CD4-positive, alpha-beta T cell treated with Interleukin-6 for 4 hours (primary cell): ENCODE results near the gene RAP1GAP.

ENCODE experiments used
- DNase-seq: peaks from one replicate; pipeline ENCODE4 v3.0.0-alpha.2; 2020; ENCODE audit warnings: mixed read lengths

RAP1GAP gene

GRCh38 chr1:21661886-21662285, 7.3 kb downstream of the RAP1GAP start:
- DNase-seq, result no peak

GRCh38 chr1:21659924-21660326, 9.2 kb downstream of the RAP1GAP start:
- no peak for DNase-seq

- peak; percentile 76 for DNase-seq
Observed at GRCh38 chr1:21659099-21659923, 9.8 kb downstream of the RAP1GAP start.

- no peak for DNase-seq
Observed at GRCh38 chr1:21657456-21658190, 11.5 kb downstream of the RAP1GAP start.

GRCh38 chr1:21655748-21656147, 13.4 kb downstream of the RAP1GAP start:
- no peak for DNase-seq

- no peak for DNase-seq
Observed at GRCh38 chr1:21655259-21655658, 13.9 kb downstream of the RAP1GAP start.

GRCh38 chr1:21654209-21654608, 14.9 kb downstream of the RAP1GAP start:
- DNase-seq, result no peak

DNA sequence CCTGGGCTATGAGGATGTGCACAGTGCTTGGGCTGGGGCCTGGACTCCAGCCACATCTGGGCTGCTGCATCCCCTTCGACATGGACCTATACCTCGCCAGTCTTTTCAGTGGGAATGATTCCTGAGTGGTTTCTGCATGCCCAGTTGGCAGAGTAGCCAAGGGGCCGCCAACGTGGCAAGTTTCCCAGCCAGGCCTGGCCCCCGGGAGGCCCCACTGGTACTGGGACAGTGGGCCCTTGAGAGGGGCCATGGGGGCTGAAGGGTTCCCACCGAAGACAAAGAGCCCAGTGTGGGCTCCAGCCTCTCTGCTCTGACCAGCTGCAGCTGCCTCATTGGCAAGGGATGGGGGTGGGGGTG, 15.4 kb downstream of the RAP1GAP start:
- no peak for DNase-seq

GRCh38 chr1:21652937-21653743, 16.0 kb downstream of the RAP1GAP start:
- DNase-seq, result no peak

DNA sequence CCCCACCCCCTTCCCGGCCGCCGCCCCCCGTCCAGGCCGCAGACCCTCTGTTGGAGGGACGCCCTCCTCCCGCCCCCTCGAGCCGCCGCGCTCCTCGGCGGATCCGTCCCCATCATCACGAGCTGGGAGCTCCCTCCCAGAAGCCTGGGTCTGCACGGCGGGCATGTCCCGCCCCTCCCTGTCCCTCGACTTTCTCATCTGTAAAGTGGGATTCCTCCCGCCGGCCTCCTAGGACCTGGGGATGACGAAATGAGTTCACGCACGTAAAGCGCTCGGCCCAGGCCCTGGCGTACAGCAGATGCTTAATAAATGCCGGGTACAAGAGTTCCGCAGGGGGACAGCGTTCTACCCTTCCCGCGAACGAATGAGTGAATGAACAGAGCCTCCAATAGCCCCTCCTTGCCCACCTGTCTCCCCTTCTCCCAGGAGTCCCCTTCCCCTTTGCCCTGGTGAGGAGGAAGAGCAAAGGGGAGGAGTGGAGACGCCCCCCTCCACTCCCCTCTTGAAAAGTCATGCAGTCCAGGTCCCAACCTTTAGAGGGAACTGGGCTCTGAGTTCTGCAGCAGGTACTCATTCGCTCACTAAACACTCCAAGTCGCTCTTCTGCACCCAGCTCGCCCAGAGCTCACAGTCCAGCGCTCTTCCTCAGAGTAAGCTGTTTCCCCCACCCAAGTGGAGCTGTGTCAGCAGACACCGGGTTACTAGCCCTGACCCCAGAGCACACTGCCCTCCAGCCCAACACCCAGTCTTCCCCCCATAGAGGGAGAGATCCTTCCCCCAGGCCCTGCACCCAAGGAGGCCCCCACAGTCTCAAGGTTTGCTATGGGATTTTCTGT, 16.8 kb downstream of the RAP1GAP start:
- no peak for DNase-seq

DNA sequence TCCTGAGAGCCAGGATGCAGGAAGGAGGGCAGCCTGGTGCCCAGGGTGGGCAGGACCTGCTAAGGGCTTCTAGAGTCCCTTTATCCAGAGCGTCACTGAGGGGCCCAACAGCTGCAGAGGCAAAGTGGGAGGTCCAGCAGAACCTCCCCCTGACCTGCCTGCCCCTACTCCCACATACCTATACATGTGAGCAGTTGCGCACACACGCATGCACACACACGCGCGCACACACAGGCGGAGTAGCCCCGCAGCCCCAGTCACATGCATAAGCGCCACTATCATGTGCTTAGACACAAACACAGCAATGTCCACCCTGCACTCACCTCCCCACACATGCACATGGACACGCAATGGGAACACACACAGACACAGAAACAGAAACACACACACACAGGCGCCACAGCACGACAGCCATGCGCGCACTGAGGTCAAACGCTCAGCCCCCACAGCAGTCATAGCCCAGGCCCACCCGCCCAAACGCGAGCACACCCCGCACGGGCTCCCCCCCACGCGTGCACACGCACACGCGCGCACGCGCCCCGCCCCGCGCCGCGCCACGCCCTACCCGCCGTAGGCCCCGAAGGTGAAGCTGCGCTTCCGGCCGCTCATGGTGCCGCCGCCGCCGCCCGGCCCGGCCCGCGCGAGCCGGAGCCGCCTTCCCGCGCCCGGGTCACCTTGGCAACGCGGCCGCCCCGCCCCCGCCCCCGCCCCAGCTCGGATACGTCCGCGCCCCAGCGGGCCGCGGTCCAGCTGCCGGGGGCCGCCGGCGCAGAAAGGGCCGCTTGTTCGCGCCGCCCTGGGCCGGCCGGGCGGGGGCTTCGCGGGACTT, 17.7 kb downstream of the RAP1GAP start:
- peak; percentile 67 for DNase-seq

DNA sequence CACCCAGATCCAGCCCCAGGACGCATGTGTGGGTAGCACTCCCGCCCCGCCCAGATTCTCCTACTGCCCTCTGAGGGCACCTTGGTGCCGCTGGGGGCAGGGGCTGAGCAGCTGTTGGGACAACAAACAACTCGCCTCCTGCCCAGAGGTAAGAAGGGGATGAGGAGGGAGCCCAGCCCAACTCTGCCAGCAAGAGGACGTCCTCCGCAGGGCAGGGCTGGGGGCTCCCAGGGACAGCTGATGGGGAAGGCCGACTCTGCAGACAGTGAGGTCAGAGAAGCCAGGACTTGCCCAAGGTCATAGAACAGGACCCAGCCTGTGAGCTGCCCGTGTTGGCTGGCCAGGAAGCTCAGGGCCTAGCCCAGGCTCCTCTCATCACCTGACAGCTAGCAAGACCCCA, 18.8 kb downstream of the RAP1GAP start:
- DNase-seq, result no peak

DNA sequence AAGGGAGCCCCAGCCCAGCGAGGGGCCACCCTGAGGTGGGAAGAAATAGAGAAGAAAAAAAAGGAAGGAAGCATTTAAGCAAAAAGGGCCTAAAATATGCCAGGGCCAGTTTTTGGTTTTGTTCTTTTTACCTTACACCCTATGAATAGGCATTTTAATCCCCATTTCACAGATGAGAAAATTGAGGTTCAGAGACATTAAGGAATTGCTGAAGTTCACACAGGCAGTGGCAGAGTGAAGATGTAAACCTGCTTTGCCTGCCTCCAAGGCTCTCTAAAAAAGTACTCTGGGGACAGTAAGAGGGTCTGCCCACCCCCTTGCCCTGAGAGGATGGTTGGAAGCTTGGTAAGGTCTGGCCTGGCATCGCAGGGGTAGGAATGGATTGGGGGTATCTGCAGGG, 19.8 kb downstream of the RAP1GAP start:
- DNase-seq, result no peak

DNA sequence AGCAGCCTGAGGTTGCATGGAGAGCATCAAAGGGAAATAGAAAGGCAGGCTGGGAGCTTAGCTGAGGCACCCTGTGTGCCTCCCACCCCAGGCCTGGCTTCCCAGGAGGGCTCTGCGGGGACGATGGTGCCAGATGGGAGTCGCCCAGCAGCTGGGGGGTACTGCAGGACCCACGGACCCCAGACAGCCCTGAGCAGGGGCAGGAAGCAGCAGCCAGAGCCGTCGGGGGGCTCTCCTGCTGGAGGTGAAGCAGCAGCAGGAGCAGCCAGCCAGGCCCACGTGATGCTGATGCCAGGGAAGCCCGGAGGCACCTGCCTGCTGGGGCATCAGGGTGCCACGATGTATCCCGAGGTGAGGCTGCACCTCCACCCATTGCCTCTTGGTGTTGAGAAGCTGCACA, 20.4 kb downstream of the RAP1GAP start:
- no peak for DNase-seq

GRCh38 chr1:21648352-21648730, 20.8 kb downstream of the RAP1GAP start:
- DNase-seq, result no peak

GRCh38 chr1:21647431-21648351, 21.5 kb downstream of the RAP1GAP start:
- no peak for DNase-seq

GRCh38 chr1:21645550-21645949, 23.6 kb downstream of the RAP1GAP start:
- no peak for DNase-seq

GRCh38 chr1:21644906-21645305, 24.3 kb downstream of the RAP1GAP start:
- DNase-seq, result no peak

DNA sequence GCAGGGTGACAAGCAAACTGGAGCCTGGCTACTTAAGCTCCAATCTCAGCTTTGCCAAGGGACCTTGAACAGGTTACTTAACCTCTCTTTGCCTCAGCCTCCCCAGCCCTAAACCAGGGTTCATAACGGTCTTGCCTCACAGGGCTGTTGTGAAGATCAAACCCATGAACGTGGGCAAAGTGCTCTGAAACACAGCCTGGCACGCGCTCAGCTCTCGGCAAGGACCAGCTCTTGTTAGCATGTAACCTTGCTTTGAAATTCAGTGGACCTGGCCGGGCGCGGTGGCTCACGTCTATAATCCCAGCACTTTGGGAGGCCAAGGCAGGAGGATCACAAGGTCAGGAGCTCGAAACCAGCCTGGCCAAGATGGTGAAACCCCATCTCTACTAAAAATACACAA, 24.8 kb downstream of the RAP1GAP start:
- no peak for DNase-seq

DNA sequence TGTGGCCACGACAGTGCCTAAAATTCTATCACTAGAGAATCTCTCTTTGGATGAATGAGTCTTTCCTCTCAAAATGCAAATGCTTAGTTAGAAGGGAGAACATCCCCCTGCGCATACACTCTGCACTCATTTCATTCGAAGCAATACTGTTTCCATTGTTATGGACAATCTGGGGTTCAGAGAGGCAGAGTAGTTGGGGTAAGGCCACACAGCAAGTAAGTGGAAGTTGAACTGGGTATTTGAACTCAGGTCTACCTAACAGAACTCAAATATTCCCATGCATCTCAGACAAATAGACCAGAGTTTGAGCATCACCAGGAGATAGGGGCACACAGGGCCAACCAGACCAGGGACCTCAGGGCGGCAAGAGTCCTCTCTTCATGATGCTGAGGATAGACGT, 25.5 kb downstream of the RAP1GAP start:
- DNase-seq, result no peak
